HG03342 (cell line): Measurements from ENCODE around the gene IFNGR2.
"Not testable (repeated sequence)": the region's sequence is repeated elsewhere in the genome, so short reads cannot be mapped to it uniquely, and the experiment has no call there.

Experiments
- ATAC-seq: cut with Tn5 transposase; IDR thresholded peaks from one replicate; pipeline ENCODE4 v1.9.1; 2021; ENCODE audit warnings: mild to moderate bottlenecking, moderate library complexity; ENCODE audit not compliant: unreplicated experiment

Gene IFNGR2

DNA sequence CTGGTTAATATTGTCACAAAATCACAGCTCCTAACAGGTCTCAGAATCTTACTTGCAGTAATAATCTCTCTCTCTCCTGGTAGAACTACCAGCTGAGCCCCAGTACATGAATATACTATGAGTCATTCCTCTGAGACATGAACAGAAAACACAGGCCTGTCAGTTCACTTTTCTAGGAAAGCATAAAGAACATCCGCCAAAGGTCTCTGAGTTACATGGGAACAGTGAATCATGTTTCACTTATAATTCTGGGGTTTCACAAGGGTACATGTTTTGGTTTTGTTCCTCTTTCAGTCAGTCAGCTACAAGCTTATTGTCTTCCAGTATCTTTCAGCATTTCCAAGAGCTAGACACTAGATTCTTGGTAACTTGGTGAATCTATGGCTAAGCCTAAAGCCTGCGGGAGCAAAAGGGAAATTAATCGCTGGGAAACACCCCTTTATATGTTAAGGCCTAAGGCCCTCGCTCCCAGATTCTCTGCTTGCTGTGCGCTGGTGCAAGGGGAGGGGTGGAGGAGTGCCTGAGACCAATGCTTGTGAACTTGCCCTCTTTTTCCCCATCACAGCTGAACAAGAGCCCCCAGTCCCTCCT lies 31.7 kb downstream of the IFNGR2 start:
- peak; percentile 83 for ATAC-seq

GRCh38 chr21:33437140-33437539 lies 33.9 kb downstream of the IFNGR2 start:
- no peak for ATAC-seq

- ATAC-seq = peak; percentile 71
These were observed 38.6 kb downstream of the IFNGR2 start for GRCh38 chr21:33441489-33442477.

DNA sequence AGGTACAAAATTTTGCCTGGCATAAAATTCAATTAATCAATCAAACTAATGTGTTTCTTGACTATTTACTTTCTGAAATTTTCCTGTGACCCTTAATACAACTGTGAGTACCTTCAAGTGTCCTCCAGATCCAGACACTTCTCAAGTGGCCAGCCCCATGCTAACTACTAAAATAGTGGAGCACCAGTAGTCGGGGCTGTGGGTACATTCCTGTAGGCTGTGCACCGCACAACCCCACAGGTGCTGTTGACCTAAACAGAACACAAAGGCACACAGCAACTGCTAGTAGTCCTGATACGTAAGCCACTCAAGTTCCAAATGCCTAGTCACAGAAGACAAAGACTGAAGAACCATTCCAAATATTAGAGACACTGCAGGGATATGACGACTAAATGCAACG lies 40.0 kb downstream of the IFNGR2 start:
- ATAC-seq = no peak

DNA sequence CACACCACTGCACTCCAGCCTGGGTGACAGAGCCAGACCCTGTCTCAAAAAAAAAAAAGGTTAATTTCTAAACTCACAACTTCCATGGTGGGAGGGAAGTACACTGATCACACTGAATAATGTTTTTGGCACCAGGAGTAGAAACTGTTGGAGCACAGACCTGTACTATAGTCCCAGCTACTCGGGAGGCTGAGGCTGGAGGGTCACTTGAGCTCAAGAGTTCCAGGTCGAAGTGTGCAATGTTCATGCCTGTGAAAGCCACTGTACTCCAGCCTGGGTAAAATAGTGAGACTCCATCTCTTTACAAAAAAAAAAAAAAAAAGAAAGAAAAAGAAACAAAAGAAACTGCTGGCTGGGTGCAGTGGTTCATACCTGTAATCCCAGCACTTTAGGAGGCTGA lies 41.3 kb downstream of the IFNGR2 start:
- ATAC-seq = no peak

DNA sequence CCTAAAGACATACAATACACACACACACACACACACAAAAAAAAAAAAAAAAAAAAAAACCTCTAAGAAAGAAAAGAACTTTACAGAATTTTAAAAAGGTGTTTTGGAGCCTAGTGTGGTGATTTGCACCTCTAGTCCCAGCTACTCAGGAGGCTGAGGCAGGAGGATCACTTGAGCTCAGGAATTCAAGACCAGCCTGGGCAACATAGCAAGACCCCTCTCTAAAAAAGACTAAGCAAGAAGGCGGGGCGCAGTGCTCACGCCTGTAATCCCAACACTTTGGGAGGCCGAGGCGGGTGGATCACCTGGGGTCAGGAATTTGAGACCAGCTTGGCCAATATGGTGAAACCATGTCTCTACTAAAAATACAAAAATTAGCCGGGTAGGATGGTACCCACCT lies 43.4 kb downstream of the IFNGR2 start:
- not testable (repeated sequence) for ATAC-seq

- ATAC-seq = no peak
These were observed 46.4 kb downstream of the IFNGR2 start for GRCh38 chr21:33449616-33450015.

DNA sequence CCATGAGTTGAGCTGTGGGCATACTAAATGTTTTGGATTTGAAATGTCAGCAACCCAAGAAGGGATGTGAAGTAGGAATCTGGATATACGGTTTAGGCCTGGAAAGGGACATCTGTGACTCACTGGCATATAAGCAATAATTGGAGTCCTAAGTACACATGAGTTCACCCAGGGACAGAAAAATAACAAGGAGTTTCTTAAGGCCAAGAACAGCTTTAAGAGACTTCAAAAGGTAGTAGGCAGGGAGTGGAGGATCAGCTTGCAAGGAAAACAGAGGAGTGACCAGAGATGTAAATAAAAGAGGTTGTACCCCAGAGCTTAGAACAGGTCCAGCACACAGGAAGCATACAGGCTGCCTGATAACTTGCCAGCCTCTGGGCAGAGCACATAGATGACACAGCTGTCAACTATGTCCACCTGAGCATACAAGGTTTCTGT lies 48.4 kb downstream of the IFNGR2 start:
- no peak for ATAC-seq

- ATAC-seq = no peak
These were observed 49.1 kb downstream of the IFNGR2 start for GRCh38 chr21:33452362-33452761.

GRCh38 chr21:33455686-33456446 lies 52.7 kb downstream of the IFNGR2 start:
- no peak for ATAC-seq

DNA sequence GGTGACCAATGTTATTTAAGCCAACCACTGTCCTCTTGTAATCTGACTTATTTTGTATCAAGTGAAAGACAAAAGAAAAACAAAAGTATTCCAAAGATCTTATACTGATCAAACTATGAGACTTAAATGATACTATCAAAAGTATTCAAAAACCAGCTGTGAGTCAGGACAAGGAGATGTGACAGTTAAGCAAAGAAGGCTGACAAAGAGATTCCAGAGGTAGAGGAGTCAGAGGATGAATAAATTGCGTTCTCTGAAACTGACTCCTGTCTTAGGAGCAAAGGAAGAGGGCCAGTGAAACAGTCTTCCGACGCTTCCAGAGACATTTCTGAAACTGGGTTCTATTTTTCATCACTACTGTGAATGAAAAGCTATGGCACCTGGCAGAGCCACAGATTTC lies 55.6 kb downstream of the IFNGR2 start:
- ATAC-seq = no peak

GRCh38 chr21:33461538-33462250 lies 58.5 kb downstream of the IFNGR2 start:
- no peak for ATAC-seq

DNA sequence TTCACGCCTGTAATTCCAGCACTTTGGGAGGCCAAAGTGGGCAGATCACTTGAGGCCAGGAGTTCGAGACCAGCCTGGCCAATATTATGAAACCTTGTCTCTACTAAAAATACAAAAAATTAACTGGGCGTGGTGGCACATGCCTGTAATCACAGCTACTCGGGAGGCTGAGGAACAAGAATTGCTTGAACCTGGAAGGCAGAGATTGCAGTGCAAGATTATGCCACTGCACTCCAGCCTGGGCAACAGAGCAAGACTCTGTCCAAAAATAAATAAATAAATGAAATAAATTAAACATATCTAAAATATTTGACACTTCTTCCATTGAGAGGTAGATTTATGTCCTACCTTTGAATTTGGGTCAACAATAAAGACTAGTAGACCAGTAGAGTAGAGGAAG lies 66.0 kb downstream of the IFNGR2 start:
- not testable (repeated sequence) for ATAC-seq

DNA sequence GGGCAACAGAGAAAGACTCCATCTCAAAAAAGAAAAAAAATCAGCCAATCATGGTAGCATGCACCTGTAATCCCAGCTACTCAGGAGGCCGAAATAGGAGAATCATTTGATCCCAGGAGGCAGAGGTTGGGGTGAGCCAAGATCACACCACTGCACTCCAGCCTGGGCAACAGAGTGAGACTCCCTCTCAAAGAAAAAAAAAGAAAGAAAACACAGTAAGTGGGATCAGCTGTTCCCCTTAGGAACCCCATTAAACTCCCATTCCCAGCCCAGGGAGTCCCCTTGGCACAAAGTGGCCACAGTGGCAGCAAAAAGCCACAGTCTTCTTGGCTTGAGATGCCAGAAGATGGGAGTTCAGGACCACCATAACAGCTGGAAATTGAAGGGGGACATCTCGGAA lies 67.5 kb downstream of the IFNGR2 start:
- no peak for ATAC-seq

GRCh38 chr21:33473344-33473743 lies 70.1 kb downstream of the IFNGR2 start:
- no peak for ATAC-seq

DNA sequence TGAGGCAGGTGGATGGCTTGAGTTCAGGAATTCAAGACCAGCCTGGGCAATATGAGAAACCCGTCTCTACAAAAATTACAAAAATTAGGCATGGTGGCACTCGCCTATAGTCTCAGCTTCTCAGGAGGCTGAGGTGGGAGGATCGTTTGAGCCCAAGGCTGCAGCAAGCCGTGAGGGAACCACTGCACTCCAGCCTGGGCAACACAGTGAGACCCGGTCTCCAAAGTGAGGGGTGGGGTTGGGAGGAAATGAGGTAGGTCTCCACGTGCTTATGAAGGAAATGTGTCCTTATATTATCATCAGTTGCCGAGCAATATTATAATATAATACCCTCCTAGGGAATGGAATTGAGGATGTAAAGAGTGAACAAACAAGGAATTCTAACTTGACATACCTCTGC lies 73.9 kb downstream of the IFNGR2 start:
- no peak for ATAC-seq

DNA sequence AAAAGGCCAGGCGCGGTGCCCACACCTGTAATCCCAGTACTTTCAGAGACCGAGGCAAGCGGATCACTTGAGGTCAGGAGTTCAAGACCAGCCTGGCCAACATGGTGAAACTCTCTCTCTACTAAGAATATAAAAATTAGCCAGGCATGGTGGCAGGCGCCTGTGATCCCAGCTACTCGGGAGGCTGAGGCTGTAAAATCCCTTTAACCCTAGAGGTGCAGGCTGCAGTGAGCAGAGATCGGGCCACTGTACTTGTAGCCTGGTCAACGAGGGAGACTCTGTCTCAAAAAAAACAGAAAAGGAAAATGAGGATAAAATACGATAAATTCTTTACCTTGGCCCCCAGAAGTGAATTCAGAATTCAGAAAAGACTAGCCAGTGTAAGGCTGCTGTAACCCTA lies 75.0 kb downstream of the IFNGR2 start:
- no peak for ATAC-seq

DNA sequence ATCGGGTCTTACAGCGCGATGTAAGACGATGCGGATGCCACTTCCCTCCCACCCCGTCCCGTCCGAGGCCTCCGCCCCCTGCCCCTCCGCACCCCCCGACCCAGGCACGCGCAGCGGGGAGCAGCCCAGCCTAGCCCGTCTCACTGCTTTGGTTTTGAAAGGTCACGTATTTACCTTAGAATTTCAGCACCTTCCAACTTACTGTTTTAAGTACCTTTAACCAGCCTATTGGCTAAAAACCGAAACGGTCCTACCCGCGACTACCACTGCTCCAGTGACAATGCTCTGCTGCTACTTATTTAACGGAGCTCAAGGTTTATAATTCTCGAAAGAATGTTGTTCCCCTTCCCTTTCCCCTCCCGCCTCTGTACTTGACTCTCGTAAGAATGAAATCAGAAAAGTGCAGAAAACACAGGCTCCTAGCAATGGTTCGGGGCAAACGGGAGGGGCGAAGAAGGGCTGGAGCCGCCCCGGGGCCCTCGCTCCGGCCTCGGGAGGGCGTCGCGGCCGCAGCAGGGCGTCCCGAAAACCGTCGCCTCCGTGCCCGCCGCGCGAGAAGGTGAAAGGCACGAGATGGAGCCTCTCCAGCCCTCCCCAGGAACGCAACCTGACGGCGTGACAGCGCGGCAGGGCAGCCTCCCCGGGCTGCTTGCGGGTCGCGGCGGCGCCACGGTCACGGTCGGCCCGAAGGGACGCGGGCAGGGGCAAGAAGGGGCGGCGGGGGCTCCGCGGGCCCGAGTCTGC lies 75.9 kb downstream of the IFNGR2 start:
- peak; percentile 25 for ATAC-seq

DNA sequence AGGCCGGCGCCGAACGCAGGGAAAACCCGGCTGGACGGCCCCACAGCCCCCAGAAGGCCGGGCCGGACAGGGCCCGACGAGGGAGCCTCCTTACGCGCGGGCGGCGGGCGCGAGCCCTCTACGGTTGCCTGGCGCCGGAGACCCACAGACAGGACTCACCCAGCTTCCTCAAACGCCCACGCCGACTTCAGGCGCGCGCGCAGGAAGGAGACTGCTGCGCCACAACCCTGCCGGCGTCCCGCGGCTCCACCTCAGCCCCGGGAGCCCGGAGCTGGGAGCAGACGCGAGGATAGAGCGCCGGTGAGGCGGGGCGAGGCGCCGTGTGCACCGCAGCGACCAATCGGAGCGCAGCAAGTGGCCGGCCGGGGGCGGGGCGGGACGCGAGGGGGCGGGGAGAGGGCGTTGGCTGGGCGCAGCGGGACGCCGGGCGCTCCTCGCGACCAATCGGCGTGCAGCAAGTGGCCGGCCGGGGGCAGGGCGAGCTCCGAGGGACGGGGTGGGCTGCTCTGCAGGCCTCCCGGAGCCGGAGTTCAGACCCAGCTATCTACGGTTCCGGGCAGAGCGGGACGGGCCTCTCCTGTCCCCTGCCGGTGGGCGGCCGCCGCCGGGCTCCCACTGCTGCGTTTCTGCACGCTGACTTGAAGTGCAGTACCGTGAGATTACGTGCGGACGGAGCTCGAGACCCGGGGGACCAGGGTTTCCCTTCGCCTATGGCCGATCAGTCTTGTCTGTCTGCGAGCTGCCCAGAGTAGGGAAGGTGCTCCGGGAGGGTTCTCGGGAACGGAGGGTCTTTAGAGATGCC lies 76.7 kb downstream of the IFNGR2 start, which contains the start of gene TMEM50B:
TSS of gene TMEM50B (minus strand) at position 296 of the 802 bp plus-strand sequence. CDS start 11,089 bp downstream, outside the sequence.
- ATAC-seq = peak; percentile 84
